Stimulated activated CD8-positive, alpha-beta memory T cell treated with anti-CD3 and anti-CD28 coated beads, Interleukin-7, amount 100 ng/mL, for 4 hours (primary cell): Measurements from ENCODE around the gene DHRS1.

Experiments
- DNase-seq, 2 donors: peaks; one replicate each; pipeline ENCODE4 v3.0.0-alpha.2; 2020; ENCODE audit warnings: low read depth in 2 of 2

DHRS1 gene

GRCh38 chr14:24299255-24300191 is at the start of gene DHRS1, which contains the start of gene NOP9:
Gene DHRS1 (minus strand): TSS chr14:24299780. CDS start chr14:24299106, 674 bp downstream.
Gene NOP9 (plus strand): TSS chr14:24299850. CDS start chr14:24299955, 105 bp downstream.
- DNase-seq: peak; percentile 85

DNA sequence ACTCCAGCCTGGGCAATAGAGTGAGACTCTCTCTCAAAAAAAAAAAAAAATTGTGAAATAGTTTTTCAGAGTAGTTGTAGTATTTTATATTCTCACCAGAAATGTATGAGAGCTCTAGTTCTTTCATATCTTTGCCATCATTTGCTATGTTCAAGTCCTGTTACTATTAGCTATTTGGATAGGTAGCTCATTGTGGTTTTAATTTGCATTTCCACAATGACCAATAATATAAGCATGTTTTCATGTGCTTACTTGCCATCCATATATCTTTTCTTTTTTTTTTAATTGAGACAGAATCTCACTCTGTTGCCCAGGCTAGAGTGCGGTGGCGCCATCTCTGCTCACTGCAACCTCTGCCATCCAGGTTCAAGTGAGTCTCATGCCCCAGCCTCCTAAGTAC is 48.6 kb upstream of the DHRS1 start:
- no peak for DNase-seq

DNA sequence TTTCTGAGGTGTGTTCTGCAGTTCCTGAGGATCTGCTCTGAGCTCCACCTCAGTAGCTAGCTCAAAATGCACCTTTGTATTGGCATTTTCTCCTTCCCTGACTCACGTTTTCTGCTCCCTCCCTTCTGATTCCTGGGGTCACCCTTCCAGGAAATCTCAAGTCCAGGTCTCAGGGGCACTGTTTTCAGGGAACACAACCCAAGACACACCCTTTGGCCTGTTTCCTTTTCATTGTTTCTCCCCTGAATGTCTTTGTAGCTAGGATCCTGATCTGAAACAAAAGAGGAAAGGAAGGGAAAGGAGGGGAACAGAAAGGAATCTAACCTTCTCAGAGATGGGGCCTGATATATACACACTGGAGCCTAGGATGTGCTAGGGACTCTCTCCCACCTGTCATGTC is 47.6 kb upstream of the DHRS1 start:
- no peak for DNase-seq

DNA sequence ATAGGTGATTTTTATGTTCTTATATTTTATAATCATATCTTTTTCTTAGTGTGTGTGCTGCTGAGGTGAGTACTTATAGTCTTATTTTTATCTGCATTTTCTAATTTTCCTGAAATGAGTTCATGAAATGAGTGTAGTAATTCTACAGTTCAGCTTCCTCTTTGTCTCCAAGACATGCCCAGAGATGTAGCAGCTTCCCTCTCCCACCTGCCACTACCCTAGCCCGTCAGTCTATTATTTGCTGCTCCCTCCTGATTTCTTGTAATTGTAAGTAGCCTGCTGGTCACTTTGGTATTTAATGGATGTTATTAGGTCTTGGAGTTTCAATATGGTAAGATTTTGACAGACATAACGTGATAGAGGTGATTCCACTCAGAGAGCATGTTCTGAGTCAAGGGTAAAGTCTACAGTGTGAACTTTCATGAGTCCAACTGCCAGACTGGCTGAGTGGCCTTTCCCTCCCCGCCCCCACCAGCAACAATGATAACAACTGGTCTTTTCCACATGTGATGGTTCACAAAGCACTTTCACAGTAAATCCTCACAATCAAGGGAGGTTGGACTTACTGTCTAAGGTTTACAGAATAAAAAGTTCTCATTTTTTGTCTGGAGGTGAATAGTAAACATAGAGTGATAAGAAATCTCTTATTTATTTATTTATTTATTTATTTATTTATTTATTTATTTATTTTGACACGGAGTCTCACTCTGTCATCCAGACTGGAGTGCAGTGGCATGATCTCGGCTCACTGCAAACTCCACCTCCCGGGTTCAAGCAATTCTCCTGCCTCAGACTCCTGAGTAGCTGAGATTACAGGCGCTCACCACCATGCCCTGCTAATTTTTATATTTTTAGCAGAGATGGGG is 44.4 kb upstream of the DHRS1 start:
- DNase-seq: no peak

GRCh38 chr14:24342889-24343288 is 43.3 kb upstream of the DHRS1 start:
- no peak for DNase-seq

- no peak for DNase-seq
Observed at GRCh38 chr14:24340606-24341005, 41.0 kb upstream of the DHRS1 start.

DNA sequence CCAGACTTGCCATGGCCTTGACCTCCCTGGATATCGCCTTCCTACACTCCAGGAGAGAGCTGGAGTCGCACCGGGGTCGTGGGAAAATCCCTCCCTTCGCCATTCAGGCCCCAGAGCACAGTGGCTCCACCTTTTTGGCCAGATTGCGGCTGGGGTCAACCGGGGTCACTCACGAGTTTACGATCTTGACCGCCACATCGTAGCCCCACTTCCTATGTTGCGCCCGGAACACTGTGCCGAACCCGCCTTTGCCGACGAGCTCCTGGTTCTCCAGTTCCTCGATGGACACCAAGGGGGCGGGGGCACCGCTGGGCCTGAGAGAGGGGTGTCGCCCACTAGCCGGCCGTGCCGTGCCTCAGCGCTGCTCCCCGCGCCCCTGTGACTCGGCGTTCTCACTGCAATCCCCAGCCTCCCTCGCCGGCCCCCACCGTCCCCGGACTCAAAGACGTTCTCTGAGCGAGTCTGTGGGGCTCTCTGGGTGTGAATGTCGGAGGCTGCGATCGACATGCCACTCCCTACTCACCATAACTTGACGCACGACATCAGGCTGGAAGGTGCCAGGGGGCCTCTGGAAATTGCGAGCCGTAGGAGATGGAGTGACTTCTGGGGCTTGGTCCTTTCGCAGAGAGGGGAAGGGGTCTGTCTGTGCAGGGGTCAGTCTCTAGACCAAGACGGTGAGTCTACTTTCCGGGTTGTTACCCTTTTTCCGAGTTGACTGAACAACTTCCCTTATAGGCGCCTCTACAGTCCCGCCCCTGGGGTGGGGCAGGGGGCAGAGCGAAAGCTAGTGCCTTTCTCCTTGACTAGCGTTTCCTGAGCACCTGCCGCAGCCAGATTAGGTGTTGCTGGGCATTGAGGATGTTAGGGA is 39.9 kb upstream of the DHRS1 start, which contains the start of gene RIPK3:
Gene RIPK3, minus strand, starts transcription at position 708 of the 868 bp plus-strand sequence. Its CDS starts 165 bp downstream, at position 543.
- DNase-seq: peak; percentile 28 to 53

DNA sequence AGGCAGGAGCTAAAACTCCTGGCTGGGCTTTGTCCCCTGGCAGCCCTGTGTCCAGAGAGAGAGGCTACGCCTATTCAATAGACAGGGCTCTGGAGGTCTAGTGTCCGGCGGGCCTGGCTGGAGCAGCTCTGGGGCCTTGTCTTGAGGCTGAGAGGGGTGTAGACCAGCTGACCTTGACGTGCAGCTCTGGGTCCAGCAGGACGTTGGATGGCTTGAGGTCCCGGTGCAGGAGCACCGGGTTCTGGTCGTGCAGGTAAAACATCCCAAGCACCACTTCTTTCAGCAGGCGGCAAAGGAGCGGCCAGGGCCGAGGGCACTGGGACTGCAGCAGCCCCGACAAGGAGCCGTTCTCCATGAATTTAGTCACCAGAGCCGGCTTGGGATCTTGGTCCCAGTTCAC is 39.3 kb upstream of the DHRS1 start:
- DNase-seq: no peak

DNA sequence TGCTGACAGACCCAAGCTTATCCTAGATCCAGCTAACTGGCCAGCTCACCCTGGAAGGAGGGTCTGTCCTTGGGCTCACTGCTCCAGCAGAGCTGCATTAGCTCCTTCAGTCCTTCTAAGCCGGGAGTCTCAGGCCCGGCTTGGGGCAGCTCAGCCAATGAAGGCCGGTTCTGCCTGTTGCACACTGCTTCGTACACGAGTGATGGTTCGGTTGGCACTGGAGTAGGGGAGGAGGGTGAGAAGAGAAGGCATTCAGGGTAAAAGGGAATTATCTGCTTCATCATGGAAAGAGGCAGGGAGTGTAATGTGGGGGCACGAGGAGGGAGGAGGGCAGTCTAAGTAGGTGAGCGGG is 38.2 kb upstream of the DHRS1 start:
- no peak for DNase-seq

DNA sequence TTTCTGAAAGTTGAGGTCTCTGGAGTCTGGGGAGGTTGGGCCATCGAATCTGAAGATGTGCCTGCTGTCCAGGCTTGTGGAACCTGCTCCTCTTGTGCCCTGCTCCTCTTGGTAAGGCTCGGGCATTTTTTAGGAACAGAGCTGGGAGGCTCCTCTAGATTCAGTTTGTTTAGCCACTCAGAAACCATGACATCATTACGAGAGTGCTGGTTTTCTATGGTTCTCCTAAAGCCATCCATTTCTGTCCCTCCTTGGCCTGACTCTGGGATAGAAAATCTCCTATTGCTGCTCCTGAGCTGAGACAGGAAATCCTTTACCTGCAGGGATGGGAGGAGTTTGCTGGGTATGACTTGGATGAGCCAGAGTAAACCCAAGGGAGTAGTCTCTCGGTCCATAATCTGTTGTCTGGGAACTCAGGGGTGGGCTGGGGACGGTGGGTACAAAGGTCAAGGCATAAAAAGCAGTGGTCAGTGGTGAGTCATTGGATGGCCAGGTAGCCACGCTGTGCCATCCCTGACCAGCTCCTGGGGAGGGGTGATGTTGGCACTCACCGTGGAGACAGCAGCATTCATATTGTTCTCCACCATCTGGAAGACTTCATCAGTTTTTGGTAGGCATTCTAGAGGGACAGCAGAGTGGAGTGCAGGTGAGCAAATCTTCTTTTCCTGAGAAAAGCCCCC is 37.7 kb upstream of the DHRS1 start:
- DNase-seq: no peak

- no peak for DNase-seq
Observed at GRCh38 chr14:24335461-24336171, 36.0 kb upstream of the DHRS1 start.

DNA sequence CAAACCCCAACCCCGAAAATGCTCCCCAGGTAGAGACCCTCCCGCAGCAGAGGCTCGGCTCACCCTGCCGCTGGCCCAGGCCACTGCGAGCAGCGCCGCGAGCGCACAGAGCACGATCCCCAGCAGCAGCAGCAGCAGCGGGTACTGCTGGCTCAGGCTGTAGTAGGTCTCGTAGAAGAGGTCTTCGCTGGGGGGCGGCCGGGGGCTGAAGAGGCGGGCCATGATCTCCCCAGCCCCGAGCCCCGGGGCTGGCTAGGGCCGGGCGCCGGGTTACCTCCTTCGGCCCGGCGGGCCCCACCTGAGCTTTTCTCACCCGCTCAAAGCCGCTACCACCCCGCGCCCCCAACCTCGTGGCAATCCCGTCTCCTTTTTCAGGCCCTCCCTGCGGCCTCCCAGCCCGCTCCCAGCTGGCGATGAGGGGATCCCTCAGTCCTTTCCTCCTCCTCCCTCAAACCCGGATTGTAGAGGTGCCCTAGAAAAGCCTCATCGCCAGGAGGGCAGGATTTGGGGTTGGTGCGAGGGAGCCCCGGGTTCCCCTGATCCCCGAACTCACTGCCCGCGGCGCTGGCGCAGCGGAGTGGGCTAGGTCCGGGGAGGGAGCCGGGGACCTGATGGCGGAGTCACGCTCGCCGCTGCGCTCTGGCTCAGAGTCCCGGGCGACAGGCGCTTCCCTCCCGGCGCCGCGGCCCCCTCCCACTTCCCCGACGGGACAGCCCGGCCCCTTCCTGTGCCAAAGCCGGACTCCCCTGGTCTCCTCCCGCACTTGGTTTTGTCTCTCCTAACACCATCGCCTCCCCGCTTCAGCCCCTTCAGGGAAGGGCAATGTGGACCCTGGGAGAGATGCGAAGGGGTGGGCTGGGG is 35.1 kb upstream of the DHRS1 start, which contains the start of gene ADCY4:
Gene ADCY4, minus strand, starts transcription at position 641 of the 861 bp plus-strand sequence. Its CDS starts 419 bp downstream, at position 222.
- no peak for DNase-seq

DNA sequence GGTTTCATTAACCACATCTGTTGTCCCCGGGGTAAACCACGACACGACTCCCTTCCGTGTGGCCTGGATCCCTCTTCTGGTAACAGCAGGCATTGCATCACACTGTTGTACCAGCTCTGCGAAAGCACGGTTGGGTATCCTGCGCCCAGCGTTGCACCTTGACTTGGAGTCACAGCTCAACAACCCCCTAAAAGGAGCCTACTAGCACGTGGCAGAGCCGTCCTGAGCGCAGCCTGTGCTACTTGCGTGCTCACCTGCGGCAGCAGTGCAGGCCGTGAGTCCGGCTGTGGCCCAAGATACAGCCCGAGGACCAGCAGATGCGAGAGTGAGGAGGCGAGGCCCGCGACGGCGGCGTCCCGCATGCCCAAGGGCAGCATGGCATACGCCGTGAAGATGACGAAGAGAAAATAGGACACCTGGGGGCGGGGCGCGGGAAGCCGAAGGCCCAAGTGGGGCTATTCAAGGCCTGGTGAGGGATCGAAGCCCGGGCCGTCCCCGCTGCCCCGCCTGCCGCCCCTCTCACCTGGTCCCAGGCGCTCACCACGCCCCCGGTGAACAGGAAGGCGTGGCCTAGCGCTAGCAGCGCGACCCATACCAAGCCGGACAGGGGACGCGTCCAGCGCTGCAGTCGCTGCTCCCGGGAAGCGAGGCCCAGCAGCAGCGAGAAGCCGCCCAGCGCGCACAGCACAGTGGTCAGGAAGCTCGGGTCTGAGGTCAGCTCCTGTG is 32.9 kb upstream of the DHRS1 start:
- DNase-seq: peak; percentile 74 to 81

DNA sequence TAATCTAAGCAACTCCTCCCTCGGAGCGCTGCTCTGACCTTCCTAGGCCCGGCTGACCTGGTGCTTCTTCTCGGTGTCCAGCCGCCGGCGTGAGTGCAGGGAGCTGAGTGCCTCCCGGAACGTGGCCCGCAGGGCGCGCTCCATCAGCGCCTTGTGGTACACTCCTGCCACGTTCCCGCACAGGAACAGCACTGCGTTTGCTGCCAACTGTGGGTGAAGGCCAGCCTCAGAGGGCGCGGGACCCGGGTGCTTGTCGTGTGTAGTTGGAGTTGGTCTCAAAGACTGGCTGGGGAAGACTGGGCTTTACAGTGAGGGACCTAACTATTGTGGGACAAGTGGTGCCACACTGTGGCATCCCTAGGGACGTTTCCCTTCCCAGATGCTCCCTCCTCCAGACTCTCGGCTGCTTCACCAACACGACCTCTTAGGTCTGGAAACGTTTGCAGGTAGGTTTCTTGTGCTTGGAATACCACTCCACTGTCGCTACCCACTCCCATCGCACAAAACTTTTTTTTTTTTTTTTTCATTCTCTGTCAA is 32.2 kb upstream of the DHRS1 start:
- no peak for DNase-seq

- no peak for DNase-seq
Observed at GRCh38 chr14:24330973-24331674, 31.5 kb upstream of the DHRS1 start.

GRCh38 chr14:24329736-24330135 is 30.2 kb upstream of the DHRS1 start:
- peak; percentile 60 to 72 for DNase-seq

DNA sequence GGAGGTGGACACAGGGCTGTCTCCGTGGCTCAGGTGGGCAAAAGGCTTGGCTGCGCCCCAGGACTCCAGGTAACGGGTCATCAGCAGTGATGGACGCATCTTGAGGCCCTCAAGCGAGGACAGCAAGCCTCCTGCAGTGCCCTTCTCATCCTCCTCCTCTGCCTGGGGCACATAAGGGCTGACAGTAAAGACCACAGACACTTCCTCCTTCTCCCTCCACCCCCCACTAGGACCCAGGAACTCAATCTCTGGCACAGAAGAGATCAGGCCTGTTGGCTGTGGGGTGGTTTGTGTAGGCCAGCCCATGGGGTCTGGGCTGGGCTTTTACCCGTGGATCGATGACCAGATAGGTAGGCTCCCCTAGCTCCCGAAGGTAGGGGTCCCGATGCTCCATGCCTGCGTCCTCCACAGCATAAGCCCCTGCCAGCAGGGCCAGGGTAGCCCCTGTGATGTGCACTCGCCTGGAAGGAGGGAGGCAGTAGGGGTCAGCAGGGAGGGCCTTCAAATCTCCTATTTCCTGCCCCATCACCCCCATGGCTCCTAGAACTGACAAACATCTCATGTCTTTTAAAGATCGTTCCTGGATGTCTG is 29.6 kb upstream of the DHRS1 start:
- DNase-seq: no peak
